Endothelial cell of umbilical vein (primary cell): ENCODE results near the gene TMEM50B.
"Not testable (repeated sequence)": the region's sequence is repeated elsewhere in the genome, so short reads cannot be mapped to it uniquely, and the experiment has no call there.

Source experiments
- CTCF ChIP-seq, 2 donors: IDR thresholded peaks; 1 replicate in 1 of 2; 2 replicates in 1 of 2; pipeline ENCODE4 v1.5.1; 2011; ENCODE audit warnings: low read length in 2 of 2, mild to moderate bottlenecking in 2 of 2, moderate library complexity in 2 of 2, control low read depth in 1 of 2, inconsistent platforms in 1 of 2, low read depth in 1 of 2; ENCODE audit not compliant: insufficient read depth in 1 of 2; ENCODE audit errors: extremely low read depth in 1 of 2
- MAX ChIP-seq: IDR thresholded peaks from 2 replicates; pipeline ENCODE4 v1.6.1; 2011; ENCODE audit not compliant: insufficient read depth, insufficient read length
- POLR2A ChIP-seq: IDR thresholded peaks from 2 replicates; pipeline ENCODE4 v1.6.1; 2012; ENCODE audit warnings: low read depth, mild to moderate bottlenecking, control low read depth, low read length

- TF ChIP-seq CTCF (IDR thresholded peaks at IDR 0.05; ENCODE audit: extremely low read depth in 1 of 2, insufficient read depth in 1 of 2, low read depth in 1 of 2, low read length in 2 of 2); POLR2A; MAX: not testable (repeated sequence)
Observed at GRCh38 chr21:33469183-33469582, 10.6 kb downstream of the TMEM50B start.
